Dermis lymphatic vessel endothelial cell (primary cell): Measurements from ENCODE around the gene OR13C5. TPM values are rescaled to one million over a fixed set of nuclear protein-coding genes. Genes with fewer than 3 reads are reported as not detected.

Experiments
- total RNA-seq: library from RNA; depleted of rRNA; stranded (reverse); fragments of >200 nt; gene quantifications from 2 replicates; pipeline ENCODE4 v1.2.1, GENCODE V29; 2014

Gene OR13C5, protein sequence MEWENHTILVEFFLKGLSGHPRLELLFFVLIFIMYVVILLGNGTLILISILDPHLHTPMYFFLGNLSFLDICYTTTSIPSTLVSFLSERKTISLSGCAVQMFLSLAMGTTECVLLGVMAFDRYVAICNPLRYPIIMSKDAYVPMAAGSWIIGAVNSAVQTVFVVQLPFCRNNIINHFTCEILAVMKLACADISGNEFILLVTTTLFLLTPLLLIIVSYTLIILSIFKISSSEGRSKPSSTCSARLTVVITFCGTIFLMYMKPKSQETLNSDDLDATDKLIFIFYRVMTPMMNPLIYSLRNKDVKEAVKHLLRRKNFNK
- total RNA-seq, result not detected in 2 replicates

DNA sequence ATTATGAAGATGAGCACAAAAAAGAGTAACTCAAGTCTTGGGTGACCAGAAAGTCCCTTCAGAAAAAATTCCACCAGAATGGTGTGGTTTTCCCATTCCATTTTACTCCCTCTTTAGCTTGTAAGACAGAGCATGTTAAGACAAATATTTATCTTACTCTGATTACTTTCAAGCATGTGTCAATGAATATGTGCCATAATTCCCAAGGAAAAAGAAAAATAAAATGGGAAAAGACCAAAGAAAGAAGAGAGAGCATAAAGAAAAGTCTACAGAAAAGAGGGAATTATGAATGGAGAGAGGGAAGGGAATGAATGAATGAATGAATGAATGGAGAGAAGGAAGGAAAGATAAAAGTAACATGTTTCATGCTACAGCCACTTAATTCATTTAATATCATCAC lies at the start of gene OR13C5:
OR13C5 (minus strand) TSS at position 101 of the 400 bp plus-strand sequence; CDS start at position 101, 0 bp downstream.

DNA sequence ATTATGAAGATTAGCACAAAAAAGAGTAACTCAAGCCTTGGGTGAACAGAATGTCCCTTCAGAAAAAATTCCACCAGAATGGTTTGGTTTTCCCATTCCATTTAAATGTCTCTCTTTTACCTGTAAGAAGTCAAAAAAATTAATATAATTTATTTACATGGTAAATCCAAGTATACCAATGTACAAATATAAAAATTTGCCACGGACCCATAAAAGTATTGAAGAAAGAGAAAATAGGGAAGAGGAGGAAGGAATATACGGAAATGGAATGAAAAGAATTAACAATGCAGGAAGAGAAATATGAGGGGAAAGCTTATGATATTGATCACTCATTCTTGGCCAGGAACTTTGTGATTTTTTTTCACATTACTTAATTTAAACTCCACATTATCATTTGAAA lies 18.9 kb upstream of the OR13C5 start, which contains the start of gene OR13C9:
OR13C9 (minus strand) TSS at position 101 of the 400 bp plus-strand sequence; CDS start at position 101, 0 bp downstream.

DNA sequence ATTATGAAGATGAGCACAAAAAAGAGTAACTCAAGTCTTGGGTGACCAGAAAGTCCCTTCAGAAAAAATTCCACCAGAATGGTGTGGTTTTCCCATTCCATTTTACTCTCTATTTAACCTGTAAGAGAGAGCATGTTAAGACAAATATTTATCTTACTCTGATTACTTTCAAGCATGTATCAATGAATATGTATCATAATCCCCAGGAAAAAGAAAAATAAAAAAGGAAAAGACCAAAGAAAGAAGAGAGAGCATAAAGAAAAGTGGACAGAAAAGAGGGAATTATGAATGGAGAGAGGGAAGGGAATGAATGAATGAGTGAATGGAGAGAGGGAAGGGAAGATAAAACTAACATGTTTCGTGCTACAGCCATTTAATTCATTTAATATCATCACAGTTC lies 6.3 kb upstream of the OR13C5 start, which contains the start of gene OR13C2:
OR13C2 (minus strand) TSS at position 101 of the 400 bp plus-strand sequence; CDS start at position 101, 0 bp downstream.

DNA sequence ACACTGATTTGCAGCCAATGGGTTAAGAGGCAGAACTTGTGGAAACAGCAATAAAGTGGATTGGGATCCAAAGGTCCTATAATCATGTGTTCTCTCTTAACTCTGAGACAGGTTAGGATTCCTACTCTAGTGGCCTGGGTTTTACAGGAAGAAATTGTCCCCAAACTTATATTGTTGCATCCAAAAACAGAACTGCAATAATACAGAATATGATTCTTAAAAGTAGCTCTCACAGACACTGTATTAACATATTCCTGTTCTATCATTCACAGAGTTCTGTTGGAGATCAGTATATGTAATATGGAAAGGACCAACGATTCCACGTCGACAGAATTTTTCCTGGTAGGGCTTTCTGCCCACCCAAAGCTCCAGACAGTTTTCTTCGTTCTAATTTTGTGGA lies 30.3 kb downstream of the OR13C5 start, which contains the start of gene OR13C8:
OR13C8 (plus strand) TSS at position 301 of the 400 bp plus-strand sequence; CDS start at position 301, 0 bp downstream.

Other genes starting within 250 kb of the OR13C5 start
- gene OR13F1, start 95.2 kb downstream of the OR13C5 start, total RNA-seq, result not detected in 2 replicates
- gene OR13C4, start 72.2 kb downstream of the OR13C5 start, total RNA-seq, result not detected in 2 replicates
- not detected in 2 replicates for gene OR13C3, start 62.6 kb downstream of the OR13C5 start, total RNA-seq
- gene OR13C8, start 30.2 kb downstream of the OR13C5 start, total RNA-seq, result not detected in 2 replicates
- gene OR13C2, start 6.2 kb upstream of the OR13C5 start, total RNA-seq, result not detected in 2 replicates
- gene OR13C9, start 18.8 kb upstream of the OR13C5 start, total RNA-seq, result not detected in 2 replicates
- gene OR13D1, start 95.1 kb upstream of the OR13C5 start, total RNA-seq, result not detected in 2 replicates
- gene NIPSNAP3A, start 148.3 kb upstream of the OR13C5 start, total RNA-seq, result 51.5 and 52.4 TPM in 2 replicates
- 0.11 and 0.60 TPM in 2 replicates for gene NIPSNAP3B, start 164.7 kb upstream of the OR13C5 start, total RNA-seq